Body of pancreas (tissue), 4 donors: ENCODE data around the gene TIMM13.

Experiments used
- POLR2A ChIP-seq, 3 donors: fragments of 450-650 bp; IDR thresholded peaks; one replicate each; pipeline ENCODE4 v1.6.1; 2016; ENCODE audit warnings: antibody characterized with exemption in 3 of 3, mild to moderate bottlenecking in 2 of 3
- TF ChIP-seq, protein P1 (sequence below), 7 experiments: fragments of 450-650 bp in 4 of 7; fragments of 200-600 bp in 3 of 7; sonication (generic) in 3 of 7; IDR thresholded peaks; one replicate each; pipeline ENCODE4 v1.5.1; 2016 to 2019; ENCODE audit warnings: antibody characterized with exemption in 7 of 7

DNA sequence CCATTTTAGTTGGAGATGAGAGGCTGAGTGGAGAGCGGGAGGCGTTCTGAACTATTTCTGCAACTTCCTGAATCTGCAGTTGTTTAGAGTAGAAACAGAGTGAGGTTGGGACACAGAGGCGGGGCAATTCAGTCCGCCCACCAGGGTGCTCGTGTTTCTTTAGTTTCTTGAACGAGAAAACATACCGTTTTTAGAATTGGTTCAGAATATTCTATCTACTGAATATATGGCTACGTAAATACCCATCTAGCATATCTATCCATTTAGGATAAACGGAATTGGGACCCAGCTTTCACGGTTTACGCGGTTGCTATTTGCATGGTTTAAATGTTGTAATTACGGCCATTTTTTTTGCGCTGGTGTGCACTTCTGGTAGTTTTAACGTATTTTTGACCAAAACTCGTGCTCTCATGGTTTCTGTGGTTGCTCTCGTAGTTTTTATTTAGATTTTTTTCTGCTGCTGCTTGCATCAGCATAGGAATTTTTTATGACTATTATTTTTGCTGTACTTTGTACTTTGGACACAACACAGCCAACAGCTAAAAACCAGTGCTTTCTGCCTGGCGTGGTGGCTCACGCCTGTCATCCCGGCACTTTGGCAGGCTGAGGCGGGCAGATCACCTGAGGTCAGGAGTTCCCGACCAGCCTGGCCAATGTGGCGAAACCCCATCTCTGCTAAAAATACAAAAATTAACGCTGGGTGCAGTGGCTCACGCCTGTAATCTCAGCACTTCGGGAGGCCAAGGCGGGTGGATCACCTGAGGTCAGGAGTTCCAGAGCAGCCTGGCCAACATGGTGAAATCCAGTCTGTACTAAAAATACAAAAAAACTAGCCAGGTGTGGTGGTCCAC lies 32.7 kb downstream of the TIMM13 start:
- TF ChIP-seq, protein P1, sequence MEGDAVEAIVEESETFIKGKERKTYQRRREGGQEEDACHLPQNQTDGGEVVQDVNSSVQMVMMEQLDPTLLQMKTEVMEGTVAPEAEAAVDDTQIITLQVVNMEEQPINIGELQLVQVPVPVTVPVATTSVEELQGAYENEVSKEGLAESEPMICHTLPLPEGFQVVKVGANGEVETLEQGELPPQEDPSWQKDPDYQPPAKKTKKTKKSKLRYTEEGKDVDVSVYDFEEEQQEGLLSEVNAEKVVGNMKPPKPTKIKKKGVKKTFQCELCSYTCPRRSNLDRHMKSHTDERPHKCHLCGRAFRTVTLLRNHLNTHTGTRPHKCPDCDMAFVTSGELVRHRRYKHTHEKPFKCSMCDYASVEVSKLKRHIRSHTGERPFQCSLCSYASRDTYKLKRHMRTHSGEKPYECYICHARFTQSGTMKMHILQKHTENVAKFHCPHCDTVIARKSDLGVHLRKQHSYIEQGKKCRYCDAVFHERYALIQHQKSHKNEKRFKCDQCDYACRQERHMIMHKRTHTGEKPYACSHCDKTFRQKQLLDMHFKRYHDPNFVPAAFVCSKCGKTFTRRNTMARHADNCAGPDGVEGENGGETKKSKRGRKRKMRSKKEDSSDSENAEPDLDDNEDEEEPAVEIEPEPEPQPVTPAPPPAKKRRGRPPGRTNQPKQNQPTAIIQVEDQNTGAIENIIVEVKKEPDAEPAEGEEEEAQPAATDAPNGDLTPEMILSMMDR (IDR thresholded peaks at IDR 0.05) = no peak
- no peak for TF ChIP-seq POLR2A (IDR thresholded peaks at IDR 0.05)
